Measurements from ENCODE around the gene ACSS1. TPM values are rescaled to one million over a fixed set of nuclear protein-coding genes. Genes with fewer than 3 reads are reported as not detected.

The ACSS1 gene
- total and polyA plus RNA-seq, 4 donors = 11.2 to 37.3 (median 31.6) TPM

DNA sequence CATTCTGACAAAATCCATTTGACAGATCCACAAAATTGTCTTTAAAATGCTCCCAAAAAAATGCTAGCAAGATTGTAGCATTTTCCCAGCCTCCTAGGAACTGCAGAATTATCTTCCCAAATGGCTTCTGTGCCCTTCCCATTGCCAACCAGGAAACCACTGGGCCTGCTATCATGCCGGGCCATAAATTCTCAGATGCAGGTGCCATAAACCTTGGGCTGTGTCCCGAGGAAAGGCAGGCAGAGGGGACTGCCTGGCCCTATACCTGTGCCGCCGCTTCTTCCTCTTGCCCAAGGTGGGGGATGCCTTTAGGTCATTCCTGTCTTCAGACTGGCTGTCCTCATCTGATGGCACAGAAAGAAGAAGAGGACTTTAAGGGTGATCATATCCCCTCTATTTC lies 21.2 kb upstream of the ACSS1 start:
- Histone ChIP-seq H3K27me3 (ENCODE audit: control insufficient read depth, insufficient read depth, low read length) (peaks cover 78% of the 10 kb centered on the region), H3K4me1 (ENCODE audit: control insufficient read depth, insufficient read depth, low read length) (peaks cover 29% of the 10 kb centered on the region), H3K9me3 (ENCODE audit: control insufficient read depth, insufficient read depth, low read length) (no peaks in the 10 kb centered on the region), H3K4me3 (ENCODE audit: low read depth, low read length) (no peak overlapping the region), H3K27ac (ENCODE audit: low read depth, low read length) (no peak overlapping the region), H3K36me3 (ENCODE audit: control insufficient read depth, insufficient read depth, low read length) (no peaks in the 10 kb centered on the region)
- no peak for DNase-seq (ENCODE audit: low read depth in 4 of 6, low spot score in 6 of 6)
- WGBS (ENCODE audit: insufficient coverage) = 79% methylated on average over 4 of the region's 4 CpGs

DNA sequence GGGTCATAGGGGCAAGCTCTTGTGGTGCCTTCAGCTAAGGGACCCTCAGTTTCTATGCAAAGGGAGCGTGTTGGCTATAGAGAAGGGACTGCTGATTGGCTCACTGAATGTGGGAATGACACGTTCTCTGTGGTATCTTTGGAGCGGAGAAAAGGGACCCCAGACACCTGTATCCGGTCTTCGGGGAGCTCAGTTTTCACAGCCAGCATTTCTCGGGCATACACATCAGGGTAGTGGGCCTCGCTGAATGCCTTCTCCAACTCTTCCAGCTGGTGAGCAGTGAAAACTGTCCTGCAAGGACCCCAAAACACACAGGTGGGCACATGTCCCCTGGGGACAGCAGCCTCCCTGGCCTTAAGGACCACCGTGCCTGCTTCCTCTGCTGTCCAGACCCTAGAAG lies 20.7 kb upstream of the ACSS1 start:
- Histone ChIP-seq H3K27ac (ENCODE audit: low read depth, low read length) (no peak overlapping the region), H3K9me3 (ENCODE audit: control insufficient read depth, insufficient read depth, low read length) (no peaks in the 10 kb centered on the region), H3K4me1 (ENCODE audit: control insufficient read depth, insufficient read depth, low read length) (peaks cover 24% of the 10 kb centered on the region), H3K27me3 (ENCODE audit: control insufficient read depth, insufficient read depth, low read length) (peaks cover 73% of the 10 kb centered on the region), H3K36me3 (ENCODE audit: control insufficient read depth, insufficient read depth, low read length) (no peaks in the 10 kb centered on the region), H3K4me3 (ENCODE audit: low read depth, low read length) (no peak overlapping the region)
- no peak for DNase-seq (ENCODE audit: low read depth in 4 of 6, low spot score in 6 of 6)
- 84% methylated on average over 8 of the region's 8 CpGs for WGBS (ENCODE audit: insufficient coverage)

DNA sequence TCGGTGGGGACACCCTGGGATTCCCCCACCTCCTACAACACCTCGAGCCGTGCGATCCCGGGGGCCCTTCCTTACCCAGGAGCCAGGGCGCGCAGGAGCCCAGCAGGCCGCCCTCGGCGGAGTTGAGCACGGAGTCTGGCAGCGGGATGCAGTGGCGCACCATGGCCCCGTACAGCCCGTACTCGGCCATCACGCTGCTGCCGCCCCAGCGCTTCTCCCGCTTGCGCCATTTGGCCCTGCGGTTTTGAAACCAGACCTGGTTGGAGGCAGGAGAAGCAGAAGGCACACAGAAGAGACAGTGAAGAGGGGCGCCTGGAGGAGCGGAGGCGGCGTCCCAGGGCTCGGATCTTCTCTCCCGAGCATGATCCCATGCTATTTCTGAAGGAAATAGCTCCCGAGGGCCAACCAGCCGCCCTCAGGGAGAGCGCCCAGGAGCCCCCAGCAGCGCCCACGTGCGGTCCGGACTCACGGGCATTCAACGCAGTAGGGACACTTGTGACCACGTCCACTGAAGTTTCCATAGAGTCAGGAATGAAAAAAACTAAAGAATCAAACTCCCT lies 19.8 kb upstream of the ACSS1 start:
- peak in 2 of 6 donors; percentile 37 to 41 for DNase-seq (ENCODE audit: low read depth in 4 of 6, low spot score in 6 of 6)
- Histone ChIP-seq H3K9me3 (ENCODE audit: control insufficient read depth, insufficient read depth, low read length) (no peaks in the 10 kb centered on the region), H3K36me3 (ENCODE audit: control insufficient read depth, insufficient read depth, low read length) (no peaks in the 10 kb centered on the region), H3K27ac (ENCODE audit: low read depth, low read length) (no peak overlapping the region), H3K27me3 (ENCODE audit: control insufficient read depth, insufficient read depth, low read length) (peaks cover 68% of the 10 kb centered on the region), H3K4me3 (ENCODE audit: low read depth, low read length) (peak overlapping the region; percentile 10), H3K4me1 (ENCODE audit: control insufficient read depth, insufficient read depth, low read length) (peaks cover 16% of the 10 kb centered on the region)
- WGBS (ENCODE audit: insufficient coverage) = 3% methylated on average over 37 of the region's 38 CpGs

DNA sequence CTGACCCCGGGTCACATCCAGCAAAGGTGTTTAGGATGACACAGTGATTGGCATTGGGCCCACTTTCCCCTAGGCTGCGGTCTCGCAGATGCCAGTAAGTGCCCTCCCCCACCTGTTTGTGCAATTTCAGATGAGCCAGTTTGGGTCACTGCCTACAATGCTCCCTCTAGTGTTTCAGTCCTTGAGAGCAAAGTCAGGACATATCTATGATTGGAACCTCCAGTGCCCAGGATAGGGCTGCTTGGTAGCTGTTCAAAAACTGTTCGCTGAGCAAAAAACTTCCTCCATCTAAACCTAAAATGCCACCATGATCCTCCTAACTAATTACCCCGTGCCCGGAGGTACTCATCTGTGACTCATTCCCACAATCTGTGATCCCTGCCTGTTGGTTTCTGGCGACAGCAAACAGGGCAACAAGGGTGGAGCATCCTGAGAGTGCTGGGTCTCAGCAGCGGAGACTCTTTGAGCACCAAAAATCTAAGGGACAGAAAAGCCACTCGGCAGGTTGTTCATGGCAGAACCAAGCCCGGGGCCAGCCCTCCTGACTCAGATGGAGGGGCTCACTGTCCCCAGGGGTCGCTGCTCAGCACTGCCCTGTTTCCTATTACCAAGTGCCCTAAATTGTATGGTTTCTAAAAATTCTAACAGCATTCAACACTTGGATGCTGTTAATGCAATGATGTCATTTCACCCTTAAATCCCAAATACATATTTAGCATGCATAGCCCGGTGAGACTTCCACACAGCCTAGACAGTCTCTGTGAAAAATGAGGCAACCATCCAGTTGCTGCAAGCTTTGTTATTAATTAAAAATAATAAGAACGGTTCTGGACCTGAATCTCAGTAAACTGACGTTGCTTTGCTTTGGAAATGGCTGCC lies 19.0 kb upstream of the ACSS1 start:
- no peak overlapping the region for H3K27ac ChIP-seq (ENCODE audit: low read depth, low read length)
- H3K9me3 ChIP-seq (ENCODE audit: control insufficient read depth, insufficient read depth, low read length) = no peaks in the 10 kb centered on the region
- H3K36me3 ChIP-seq (ENCODE audit: control insufficient read depth, insufficient read depth, low read length) = no peaks in the 10 kb centered on the region
- DNase-seq (ENCODE audit: low read depth in 4 of 6, low spot score in 6 of 6) = peak in 2 of 6 donors; percentile 21 to 44
- H3K27me3 ChIP-seq (ENCODE audit: control insufficient read depth, insufficient read depth, low read length) = peaks cover 64% of the 10 kb centered on the region
- H3K4me1 ChIP-seq (ENCODE audit: control insufficient read depth, insufficient read depth, low read length) = peaks cover 16% of the 10 kb centered on the region
- H3K4me3 ChIP-seq (ENCODE audit: low read depth, low read length) = no peak overlapping the region
- WGBS (ENCODE audit: insufficient coverage) = 48% methylated on average over 12 of the region's 14 CpGs

DNA sequence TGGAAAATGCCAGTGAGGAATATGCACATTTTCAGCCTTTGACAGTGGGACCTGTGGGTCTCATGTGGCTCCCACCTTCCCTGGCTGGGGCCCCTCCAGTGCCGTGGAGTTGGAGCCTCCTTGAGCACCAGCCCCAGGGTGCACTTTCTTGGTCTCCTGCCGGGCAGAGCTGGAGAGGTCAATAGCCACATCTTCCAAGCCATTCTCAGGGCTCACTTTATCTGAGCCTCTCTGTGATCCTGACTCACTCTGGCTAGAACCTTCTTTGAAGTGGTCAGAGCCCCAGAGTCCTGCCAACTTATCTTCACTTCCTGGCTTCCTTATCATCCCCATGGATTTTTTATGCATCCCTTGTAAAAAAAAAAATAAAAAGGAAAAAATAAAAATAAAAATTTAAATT lies 18.3 kb upstream of the ACSS1 start:
- Histone ChIP-seq H3K27me3 (ENCODE audit: control insufficient read depth, insufficient read depth, low read length) (peaks cover 61% of the 10 kb centered on the region), H3K36me3 (ENCODE audit: control insufficient read depth, insufficient read depth, low read length) (no peaks in the 10 kb centered on the region), H3K9me3 (ENCODE audit: control insufficient read depth, insufficient read depth, low read length) (no peaks in the 10 kb centered on the region), H3K4me1 (ENCODE audit: control insufficient read depth, insufficient read depth, low read length) (peaks cover 13% of the 10 kb centered on the region), H3K4me3 (ENCODE audit: low read depth, low read length) (no peak overlapping the region), H3K27ac (ENCODE audit: low read depth, low read length) (no peak overlapping the region)
- 78% methylated on average over 2 of the region's 2 CpGs for WGBS (ENCODE audit: insufficient coverage)
- DNase-seq (ENCODE audit: low read depth in 4 of 6, low spot score in 6 of 6) = no peak

DNA sequence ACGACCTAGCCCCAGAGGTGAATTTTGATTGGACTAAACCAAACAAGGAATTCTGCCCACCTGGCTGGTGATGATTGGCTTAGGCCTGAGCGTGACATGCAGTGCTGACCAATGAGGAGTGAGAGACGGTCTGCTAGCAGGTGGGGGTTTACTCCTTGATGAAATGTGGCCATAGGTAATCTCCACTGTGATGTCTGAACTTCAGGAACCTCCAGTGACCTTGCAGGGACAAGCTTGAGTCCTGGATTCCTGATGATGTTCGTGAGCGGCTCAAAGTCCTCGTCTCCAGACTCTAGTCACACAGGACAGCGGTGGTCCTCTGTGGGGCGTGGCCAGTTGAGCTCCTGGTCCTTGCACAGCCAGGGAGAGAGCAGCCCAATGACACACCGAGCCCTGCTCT lies 15.6 kb upstream of the ACSS1 start:
- Histone ChIP-seq H3K27ac (ENCODE audit: low read depth, low read length) (no peak overlapping the region), H3K4me3 (ENCODE audit: low read depth, low read length) (no peak overlapping the region), H3K9me3 (ENCODE audit: control insufficient read depth, insufficient read depth, low read length) (no peaks in the 10 kb centered on the region), H3K27me3 (ENCODE audit: control insufficient read depth, insufficient read depth, low read length) (peaks cover 47% of the 10 kb centered on the region), H3K4me1 (ENCODE audit: control insufficient read depth, insufficient read depth, low read length) (peaks cover 11% of the 10 kb centered on the region), H3K36me3 (ENCODE audit: control insufficient read depth, insufficient read depth, low read length) (no peaks in the 10 kb centered on the region)
- 84% methylated on average over 7 of the region's 9 CpGs for WGBS (ENCODE audit: insufficient coverage)
- no peak for DNase-seq (ENCODE audit: low read depth in 4 of 6, low spot score in 6 of 6)

DNA sequence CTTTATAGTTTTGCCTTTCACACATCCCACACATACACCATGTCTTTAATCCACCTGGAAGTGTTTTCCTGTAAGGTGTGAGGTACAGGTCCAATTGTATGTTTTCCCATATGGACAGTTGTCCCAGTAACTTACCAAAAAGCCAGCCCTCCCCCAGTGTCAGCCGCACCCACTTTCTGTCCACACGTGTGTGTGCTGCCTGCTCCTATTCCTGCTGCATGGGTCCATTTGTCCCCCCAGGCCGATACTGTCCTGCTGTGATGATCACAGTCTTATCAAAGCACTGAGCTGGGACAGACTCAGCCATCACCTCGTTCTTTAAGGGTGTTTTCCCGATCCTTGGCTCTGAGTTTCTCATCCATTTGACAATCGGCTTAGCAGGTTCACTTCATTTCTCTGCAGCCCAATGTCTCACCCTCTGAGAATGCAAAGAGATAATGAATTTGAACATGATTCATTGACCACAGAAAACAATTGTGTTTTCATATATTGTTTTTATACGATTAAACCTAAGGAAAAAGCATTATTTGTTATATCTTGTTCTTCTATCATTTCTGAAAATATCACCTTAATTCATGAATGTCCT lies 14.4 kb upstream of the ACSS1 start:
- no peak overlapping the region for H3K4me3 ChIP-seq (ENCODE audit: low read depth, low read length)
- WGBS (ENCODE audit: insufficient coverage) = 74% methylated on average over 4 of the region's 7 CpGs
- no peak for DNase-seq (ENCODE audit: low read depth in 4 of 6, low spot score in 6 of 6)
- H3K36me3 ChIP-seq (ENCODE audit: control insufficient read depth, insufficient read depth, low read length) = no peaks in the 10 kb centered on the region
- H3K4me1 ChIP-seq (ENCODE audit: control insufficient read depth, insufficient read depth, low read length) = peaks cover 3% of the 10 kb centered on the region
- H3K9me3 ChIP-seq (ENCODE audit: control insufficient read depth, insufficient read depth, low read length) = no peaks in the 10 kb centered on the region
- H3K27ac ChIP-seq (ENCODE audit: low read depth, low read length) = no peak overlapping the region
- H3K27me3 ChIP-seq (ENCODE audit: control insufficient read depth, insufficient read depth, low read length) = peaks cover 35% of the 10 kb centered on the region

DNA sequence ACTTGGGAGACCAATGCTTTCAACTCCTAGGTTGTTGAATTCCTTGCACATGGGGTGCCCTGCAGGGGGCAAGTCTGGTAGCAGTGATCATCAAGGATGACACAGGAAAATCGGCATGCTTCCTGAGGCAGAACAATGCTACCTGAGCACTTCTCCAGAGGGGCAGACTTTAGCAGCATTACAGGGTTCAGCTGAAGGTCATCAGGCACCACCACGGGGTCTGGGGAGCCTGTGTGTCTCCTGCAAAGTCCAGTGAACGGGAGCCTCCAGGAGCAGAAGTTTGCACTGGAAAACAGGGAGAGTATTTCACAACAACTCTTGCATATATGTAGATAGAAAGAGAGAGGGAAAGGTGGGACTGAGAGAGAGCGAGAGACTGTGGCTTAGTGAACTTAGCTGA lies 13.8 kb upstream of the ACSS1 start:
- WGBS (ENCODE audit: insufficient coverage) = 18% methylated on average over 3 of the region's 4 CpGs

DNA sequence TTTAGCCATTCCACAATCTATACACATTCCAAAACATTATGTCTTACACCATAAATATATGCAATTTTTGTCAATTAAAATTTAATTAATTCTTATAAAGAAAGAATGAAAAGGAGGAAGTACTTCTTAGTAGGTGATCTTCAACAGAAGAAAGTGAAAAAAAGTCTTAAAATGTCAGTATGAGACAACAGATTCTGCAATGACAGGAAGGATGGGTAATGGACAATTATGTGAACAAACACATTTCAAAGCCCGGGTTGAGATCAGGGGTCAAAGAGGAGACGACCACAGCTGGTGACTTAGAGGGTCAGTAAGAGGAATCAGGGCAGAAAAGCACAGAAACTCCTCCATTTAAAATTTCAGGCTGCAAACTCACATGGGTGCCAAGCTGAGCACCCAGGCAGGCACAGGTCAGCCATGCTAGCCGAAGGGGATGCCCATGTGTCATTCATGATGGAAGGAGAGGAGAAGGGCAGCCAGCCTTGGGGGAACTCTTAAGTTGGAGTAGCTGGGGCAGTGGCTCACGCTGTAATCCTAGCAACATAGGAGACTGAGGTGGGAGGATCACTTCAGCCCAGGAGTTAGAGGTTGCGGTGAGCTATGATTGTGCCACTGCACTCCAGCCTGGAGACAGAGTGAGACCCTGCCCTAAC lies 13.0 kb upstream of the ACSS1 start:
- Histone ChIP-seq H3K27ac (ENCODE audit: low read depth, low read length) (no peak overlapping the region), H3K9me3 (ENCODE audit: control insufficient read depth, insufficient read depth, low read length) (no peaks in the 10 kb centered on the region), H3K4me3 (ENCODE audit: low read depth, low read length) (no peak overlapping the region), H3K4me1 (ENCODE audit: control insufficient read depth, insufficient read depth, low read length) (no peaks in the 10 kb centered on the region), H3K27me3 (ENCODE audit: control insufficient read depth, insufficient read depth, low read length) (peaks cover 23% of the 10 kb centered on the region), H3K36me3 (ENCODE audit: control insufficient read depth, insufficient read depth, low read length) (no peaks in the 10 kb centered on the region)
- 35% methylated on average over 4 of the region's 5 CpGs for WGBS (ENCODE audit: insufficient coverage)
- DNase-seq (ENCODE audit: low read depth in 4 of 6, low spot score in 6 of 6) = no peak

More for the DNA sequence above, 13.8 kb upstream of the ACSS1 start:
- DNase-seq (ENCODE audit: low read depth in 4 of 6, low spot score in 6 of 6) = no peak
- H3K27ac ChIP-seq (ENCODE audit: low read depth, low read length) = no peak overlapping the region
- H3K4me1 ChIP-seq (ENCODE audit: control insufficient read depth, insufficient read depth, low read length) = no peaks in the 10 kb centered on the region
- no peak overlapping the region for H3K4me3 ChIP-seq (ENCODE audit: low read depth, low read length)
- H3K36me3 ChIP-seq (ENCODE audit: control insufficient read depth, insufficient read depth, low read length) = no peaks in the 10 kb centered on the region
- no peaks in the 10 kb centered on the region for H3K9me3 ChIP-seq (ENCODE audit: control insufficient read depth, insufficient read depth, low read length)
- H3K27me3 ChIP-seq (ENCODE audit: control insufficient read depth, insufficient read depth, low read length) = peaks cover 29% of the 10 kb centered on the region
